BJ (cell line): ENCODE measurements around the gene MAPK7. TPM values are rescaled to one million over a fixed set of nuclear protein-coding genes. Genes with fewer than 3 reads are reported as not detected.

ENCODE experiments used
- CTCF ChIA-PET: fragments of 350-600 bp; formaldehyde crosslinking; extraction: SDS; loops from one replicate; lab custom pipeline; 2021; ENCODE audit warnings: antibody characterized with exemption, inconsistent platforms; lab: Yijun Ruan, JAX
- POLR2A ChIA-PET: fragments of 300-600 bp; sonication (Branson Sonifier 250); formaldehyde crosslinking; extraction: SDS; loops from one replicate; lab custom pipeline; 2021; ENCODE audit warnings: antibody characterized with exemption; lab: Charles Lee
- DNase-seq: peaks from one replicate; pipeline ENCODE4 v3.0.0-alpha.2; 2011; ENCODE audit warnings: low read depth
- H3K27me3 ChIP-seq: 2 replicates; pipeline ENCODE4 v1.6.0; 2011; ENCODE audit warnings: low read length; ENCODE audit not compliant: control insufficient read depth, insufficient read depth
- H3K36me3 ChIP-seq: 2 replicates; pipeline ENCODE4 v1.5.1; 2011; ENCODE audit warnings: low read length; ENCODE audit not compliant: control insufficient read depth, insufficient read depth
- H3K4me3 ChIP-seq: 2 replicates; pipeline ENCODE4 v1.5.1; 2011; ENCODE audit warnings: low read depth, mild to moderate bottlenecking, control low read depth, low read length
- polyA plus RNA-seq: library from polyadenylated mRNA; depleted of rRNA; stranded (reverse); fragments of >200 nt; gene quantifications from 2 replicates; pipeline ENCODE4 v1.2.3, GENCODE V29; 2011
- TF ChIP-seq, protein P1 (sequence below): IDR thresholded peaks from 2 replicates; pipeline ENCODE4 v1.5.1; 2011; ENCODE audit warnings: low read depth, mild to moderate bottlenecking, control low read depth, inconsistent platforms, low read length, moderate library complexity; ENCODE audit not compliant: insufficient read depth

MAPK7 gene
- polyA plus RNA-seq, 1 experiment = 10.7 TPM

DNA sequence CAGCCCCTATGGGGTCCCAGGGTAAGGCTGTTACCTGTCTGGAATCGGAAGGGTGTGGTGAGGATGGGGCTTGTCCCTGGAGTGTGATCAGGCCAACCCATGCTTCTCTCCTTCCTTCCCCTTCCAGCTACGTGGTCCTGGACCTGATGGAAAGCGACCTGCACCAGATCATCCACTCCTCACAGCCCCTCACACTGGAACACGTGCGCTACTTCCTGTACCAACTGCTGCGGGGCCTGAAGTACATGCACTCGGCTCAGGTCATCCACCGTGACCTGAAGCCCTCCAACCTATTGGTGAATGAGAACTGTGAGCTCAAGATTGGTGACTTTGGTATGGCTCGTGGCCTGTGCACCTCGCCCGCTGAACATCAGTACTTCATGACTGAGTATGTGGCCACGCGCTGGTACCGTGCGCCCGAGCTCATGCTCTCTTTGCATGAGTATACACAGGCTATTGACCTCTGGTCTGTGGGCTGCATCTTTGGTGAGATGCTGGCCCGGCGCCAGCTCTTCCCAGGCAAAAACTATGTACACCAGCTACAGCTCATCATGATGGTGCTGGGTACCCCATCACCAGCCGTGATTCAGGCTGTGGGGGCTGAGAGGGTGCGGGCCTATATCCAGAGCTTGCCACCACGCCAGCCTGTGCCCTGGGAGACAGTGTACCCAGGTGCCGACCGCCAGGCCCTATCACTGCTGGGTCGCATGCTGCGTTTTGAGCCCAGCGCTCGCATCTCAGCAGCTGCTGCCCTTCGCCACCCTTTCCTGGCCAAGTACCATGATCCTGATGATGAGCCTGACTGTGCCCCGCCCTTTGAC lies 2.4 kb downstream of the MAPK7 start:
- TF ChIP-seq, protein P1, sequence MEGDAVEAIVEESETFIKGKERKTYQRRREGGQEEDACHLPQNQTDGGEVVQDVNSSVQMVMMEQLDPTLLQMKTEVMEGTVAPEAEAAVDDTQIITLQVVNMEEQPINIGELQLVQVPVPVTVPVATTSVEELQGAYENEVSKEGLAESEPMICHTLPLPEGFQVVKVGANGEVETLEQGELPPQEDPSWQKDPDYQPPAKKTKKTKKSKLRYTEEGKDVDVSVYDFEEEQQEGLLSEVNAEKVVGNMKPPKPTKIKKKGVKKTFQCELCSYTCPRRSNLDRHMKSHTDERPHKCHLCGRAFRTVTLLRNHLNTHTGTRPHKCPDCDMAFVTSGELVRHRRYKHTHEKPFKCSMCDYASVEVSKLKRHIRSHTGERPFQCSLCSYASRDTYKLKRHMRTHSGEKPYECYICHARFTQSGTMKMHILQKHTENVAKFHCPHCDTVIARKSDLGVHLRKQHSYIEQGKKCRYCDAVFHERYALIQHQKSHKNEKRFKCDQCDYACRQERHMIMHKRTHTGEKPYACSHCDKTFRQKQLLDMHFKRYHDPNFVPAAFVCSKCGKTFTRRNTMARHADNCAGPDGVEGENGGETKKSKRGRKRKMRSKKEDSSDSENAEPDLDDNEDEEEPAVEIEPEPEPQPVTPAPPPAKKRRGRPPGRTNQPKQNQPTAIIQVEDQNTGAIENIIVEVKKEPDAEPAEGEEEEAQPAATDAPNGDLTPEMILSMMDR = no peak
- H3K27me3 ChIP-seq = no peaks in the 10 kb centered on the region
- no peak overlapping the region for H3K4me3 ChIP-seq
- ChIA-PET POLR2A (no interaction called here), CTCF (interaction anchor here (0.7 to 4.0 kb wide), 6 partner anchors 8 to 67 kb away, joined by 3 to 37 read pairs (median 4); partner anchors contain the start of gene B9D1)
- DNase-seq = no peak
- H3K36me3 ChIP-seq = peaks cover 38% of the 10 kb centered on the region

DNA sequence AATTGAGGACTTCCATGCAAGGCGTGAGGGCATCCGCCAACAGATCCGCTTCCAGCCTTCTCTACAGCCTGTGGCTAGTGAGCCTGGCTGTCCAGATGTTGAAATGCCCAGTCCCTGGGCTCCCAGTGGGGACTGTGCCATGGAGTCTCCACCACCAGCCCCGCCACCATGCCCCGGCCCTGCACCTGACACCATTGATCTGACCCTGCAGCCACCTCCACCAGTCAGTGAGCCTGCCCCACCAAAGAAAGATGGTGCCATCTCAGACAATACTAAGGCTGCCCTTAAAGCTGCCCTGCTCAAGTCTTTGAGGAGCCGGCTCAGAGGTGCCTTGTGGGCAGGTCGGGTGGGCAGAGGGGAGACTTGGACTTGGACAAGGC lies 3.1 kb downstream of the MAPK7 start:
- TF ChIP-seq, protein P1 = no peak
- CTCF ChIA-PET = interaction anchor here (1.4 to 2.7 kb wide), 2 partner anchors 7 to 18 kb away, joined by 5 to 8 read pairs; partner anchors contain the start of gene B9D1
- no peak overlapping the region for H3K4me3 ChIP-seq
- no peaks in the 10 kb centered on the region for H3K27me3 ChIP-seq
- peaks cover 40% of the 10 kb centered on the region for H3K36me3 ChIP-seq
- DNase-seq = no peak
- POLR2A ChIA-PET = no interaction called here

DNA sequence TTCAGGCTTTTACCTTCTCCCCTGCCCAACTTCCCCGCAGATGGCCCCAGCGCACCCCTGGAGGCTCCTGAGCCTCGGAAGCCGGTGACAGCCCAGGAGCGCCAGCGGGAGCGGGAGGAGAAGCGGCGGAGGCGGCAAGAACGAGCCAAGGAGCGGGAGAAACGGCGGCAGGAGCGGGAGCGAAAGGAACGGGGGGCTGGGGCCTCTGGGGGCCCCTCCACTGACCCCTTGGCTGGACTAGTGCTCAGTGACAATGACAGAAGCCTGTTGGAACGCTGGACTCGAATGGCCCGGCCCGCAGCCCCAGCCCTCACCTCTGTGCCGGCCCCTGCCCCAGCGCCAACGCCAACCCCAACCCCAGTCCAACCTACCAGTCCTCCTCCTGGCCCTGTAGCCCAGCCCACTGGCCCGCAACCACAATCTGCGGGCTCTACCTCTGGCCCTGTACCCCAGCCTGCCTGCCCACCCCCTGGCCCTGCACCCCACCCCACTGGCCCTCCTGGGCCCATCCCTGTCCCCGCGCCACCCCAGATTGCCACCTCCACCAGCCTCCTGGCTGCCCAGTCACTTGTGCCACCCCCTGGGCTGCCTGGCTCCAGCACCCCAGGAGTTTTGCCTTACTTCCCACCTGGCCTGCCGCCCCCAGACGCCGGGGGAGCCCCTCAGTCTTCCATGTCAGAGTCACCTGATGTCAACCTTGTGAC lies 3.6 kb downstream of the MAPK7 start:
- H3K4me3 ChIP-seq = no peak overlapping the region
- no peak for DNase-seq
- CTCF ChIA-PET = no interaction called here
- H3K27me3 ChIP-seq = no peaks in the 10 kb centered on the region
- POLR2A ChIA-PET = no interaction called here
- TF ChIP-seq, protein P1 = no peak
- peaks cover 40% of the 10 kb centered on the region for H3K36me3 ChIP-seq

DNA sequence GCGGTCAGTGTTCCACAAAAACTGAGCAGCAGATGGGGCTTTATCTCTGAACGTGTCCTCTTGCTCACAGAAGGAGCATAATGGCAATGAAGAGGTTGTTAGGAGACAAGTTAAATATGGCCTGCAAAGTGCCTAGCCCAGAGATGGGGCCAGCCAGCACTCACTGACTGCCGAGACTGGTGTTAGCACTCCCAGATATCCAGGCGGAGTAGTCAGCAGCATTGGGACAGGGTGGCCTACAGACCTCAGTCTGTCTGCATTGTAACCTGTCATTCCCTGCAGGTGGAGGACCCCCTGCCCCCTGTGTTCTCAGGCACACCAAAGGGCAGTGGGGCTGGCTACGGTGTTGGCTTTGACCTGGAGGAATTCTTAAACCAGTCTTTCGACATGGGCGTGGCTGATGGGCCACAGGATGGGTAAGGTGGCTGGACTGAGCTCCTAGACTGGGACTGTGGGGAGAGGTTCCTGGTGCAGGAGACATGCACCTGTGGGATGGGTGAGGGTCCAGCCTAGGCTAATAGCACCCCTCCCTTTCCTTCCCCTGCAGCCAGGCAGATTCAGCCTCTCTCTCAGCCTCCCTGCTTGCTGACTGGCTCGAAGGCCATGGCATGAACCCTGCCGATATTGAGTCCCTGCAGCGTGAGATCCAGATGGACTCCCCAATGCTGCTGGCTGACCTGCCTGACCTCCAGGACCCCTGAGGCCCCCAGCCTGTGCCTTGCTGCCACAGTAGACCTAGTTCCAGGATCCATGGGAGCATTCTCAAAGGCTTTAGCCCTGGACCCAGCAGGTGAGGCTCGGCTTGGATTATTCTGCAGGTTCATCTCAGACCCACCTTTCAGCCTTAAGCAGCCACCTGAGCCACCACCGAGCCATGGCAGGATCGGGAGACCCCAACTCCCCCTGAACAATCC lies 4.5 kb downstream of the MAPK7 start:
- peaks cover 40% of the 10 kb centered on the region for H3K36me3 ChIP-seq
- H3K4me3 ChIP-seq = no peak overlapping the region
- POLR2A ChIA-PET = no interaction called here
- CTCF ChIA-PET = interaction anchor here (2.9 to 10.2 kb wide), 2 partner anchors 28 to 65 kb away, joined by 6 to 78 read pairs; partner anchors contain the start of gene RNF112
- TF ChIP-seq, protein P1 = no peak
- no peak for DNase-seq
- H3K27me3 ChIP-seq = no peaks in the 10 kb centered on the region
